ENCODE measurements around the gene TMEM17. TPM values are rescaled to one million over a fixed set of nuclear protein-coding genes. Genes with fewer than 3 reads are reported as not detected.

The TMEM17 gene
- total and polyA plus RNA-seq, 9 of the 15 experiments (the other 6 are each of a cell fraction or from before 2014, with no cell fraction given), result 0.58 to 2.2 (median 1.2) TPM

GRCh38 chr2:62529758-62530157 is 23.8 kb upstream of the TMEM17 start:
- DNase-seq (ENCODE audit: extremely low read depth in 1 of 4, low spot score in 3 of 4), result no peak
- H3K27me3 ChIP-seq (ENCODE audit: control insufficient read depth in 2 of 2, insufficient read depth in 2 of 2, low read length in 2 of 2), result no peaks in the 10 kb centered on the region
- intact Hi-C loops (cut with micrococcal nuclease) (no loop called here), in situ Hi-C loops (cut with MboI) (no loop called here)
- no peak overlapping the region for H2AFZ ChIP-seq (ENCODE audit: low read depth, low read length)
- CTCF ChIA-PET (ENCODE audit: low intra/inter-chr PET ratio), result no interaction called here
- H3K79me2 ChIP-seq (ENCODE audit: control insufficient read depth, insufficient read depth, low read length), result no peaks in the 10 kb centered on the region
- H4K20me1 ChIP-seq (replicated peaks; ENCODE audit: control insufficient read depth, insufficient read depth, low read length), result no peaks in the 10 kb centered on the region
- H3K36me3 ChIP-seq (ENCODE audit: control insufficient read depth, insufficient read depth, low read length), result no peaks in the 10 kb centered on the region
- no TSS peak for BruUV-seq (replicated peaks)
- ATAC-seq, result no peak
- TF ChIP-seq ARID2 (IDR thresholded peaks at IDR 0.05) (no peak), ZKSCAN8 (CRISPR knock-in tag; IDR thresholded peaks at IDR 0.05) (no peak), TOE1 (IDR thresholded peaks at IDR 0.05; ENCODE audit: borderline replicate concordance) (no peak), TOE1 (CRISPR knock-in tag; IDR thresholded peaks at IDR 0.05; ENCODE audit: borderline replicate concordance, low read depth) (no peak)
- POLR2A ChIA-PET, result interaction anchor here (1.0 kb wide), 1 partner anchor 9 kb away, joined by 3 read pairs; no protein-coding TSS in a partner anchor
- no peak overlapping the region for H3K9ac ChIP-seq (ENCODE audit: insufficient read depth in 1 of 2, low read depth in 2 of 2, low read length in 2 of 2)
- H3K9me1 ChIP-seq (ENCODE audit: control insufficient read depth, insufficient read depth, low read length), result no peaks in the 10 kb centered on the region
- FAIRE-seq, result no peak
- no peak overlapping the region for H3K4me3 ChIP-seq
- H3K4me1 ChIP-seq (replicated peaks in 1 of 2; ENCODE audit: control insufficient read depth in 2 of 2, insufficient read depth in 2 of 2, low read length in 2 of 2), result peaks cover 0 to 11% of the 10 kb centered on the region in 2 experiments; a peak in 4 of 5 replicates
- H3K27ac ChIP-seq (ENCODE audit: extremely low read depth, low read depth, low read length), result no peak overlapping the region
- H3K9me3 ChIP-seq (replicated peaks; ENCODE audit: control insufficient read depth, insufficient read depth, low read depth, low read length), result no peaks in the 10 kb centered on the region
- H3K4me2 ChIP-seq (ENCODE audit: insufficient read depth, low read length), result no peak overlapping the region

GRCh38 chr2:62527478-62528210 is 21.6 kb upstream of the TMEM17 start:
- FAIRE-seq (no peak), ATAC-seq (no peak), DNase-seq (ENCODE audit: extremely low read depth in 1 of 4, low spot score in 3 of 4) (no peak)
- Histone ChIP-seq H3K27me3 (ENCODE audit: control insufficient read depth in 2 of 2, insufficient read depth in 2 of 2, low read length in 2 of 2) (no peaks in the 10 kb centered on the region), H4K20me1 (replicated peaks; ENCODE audit: control insufficient read depth, insufficient read depth, low read length) (no peaks in the 10 kb centered on the region), H3K4me3 (no peak overlapping the region), H3K4me1 (replicated peaks in 1 of 2; ENCODE audit: control insufficient read depth in 2 of 2, insufficient read depth in 2 of 2, low read length in 2 of 2) (peaks cover 0 to 14% of the 10 kb centered on the region in 2 experiments; a peak in 4 of 5 replicates), H3K79me2 (ENCODE audit: control insufficient read depth, insufficient read depth, low read length) (no peaks in the 10 kb centered on the region), H3K9me3 (replicated peaks; ENCODE audit: control insufficient read depth, insufficient read depth, low read depth, low read length) (no peaks in the 10 kb centered on the region), H3K36me3 (ENCODE audit: control insufficient read depth, insufficient read depth, low read length) (no peaks in the 10 kb centered on the region), H3K4me2 (ENCODE audit: insufficient read depth, low read length) (no peak overlapping the region), H3K9ac (ENCODE audit: insufficient read depth in 1 of 2, low read depth in 2 of 2, low read length in 2 of 2) (no peak overlapping the region), H3K27ac (ENCODE audit: extremely low read depth, low read depth, low read length) (no peak overlapping the region), H2AFZ (ENCODE audit: low read depth, low read length) (no peak overlapping the region), H3K9me1 (ENCODE audit: control insufficient read depth, insufficient read depth, low read length) (no peaks in the 10 kb centered on the region)
- BruUV-seq (replicated peaks), result no TSS peak
- intact Hi-C loops (cut with micrococcal nuclease), result no loop called here
- in situ Hi-C loops (cut with MboI), result no loop called here
- POLR2A ChIA-PET, result interaction anchor here (0.7 to 1.0 kb wide), 4 partner anchors 9 to 648 kb away, joined by 3 to 4 read pairs (median 3); no protein-coding TSS in a partner anchor
- 7% methylated on average over 3 of the region's 3 CpGs for WGBS (ENCODE audit: insufficient coverage, low coverage, missing lambda C conversion rate)
- CTCF ChIA-PET (ENCODE audit: low intra/inter-chr PET ratio), result no interaction called here
- TF ChIP-seq ZNF316 (IDR thresholded peaks at IDR 0.05) (peak; percentile 45; the same call in 1 of the 2 replicates), CBX5 (IDR thresholded peaks at IDR 0.05; ENCODE audit: borderline replicate concordance, low read depth) (no peak), TAL1 (IDR thresholded peaks at IDR 0.05) (peak; percentile 34; the same call in 1 of the 2 replicates), FOXA3 (CRISPR knock-in tag; conservative IDR thresholded peaks at IDR 0.05 in 1 of 2, IDR thresholded peaks at IDR 0.05 in 1 of 2) (0 out of 4 replicates have a peak, but pooled peaks of 1 of the 2 experiments have one; percentile 17), IRF9 (tag; IDR thresholded peaks at IDR 0.05) (no peak), IRF1 (CRISPR knock-in tag; IDR thresholded peaks at IDR 0.05; ENCODE audit: borderline replicate concordance) (no peak), MCM7 (IDR thresholded peaks at IDR 0.05) (no peak), C11orf30 (IDR thresholded peaks at IDR 0.05; ENCODE audit: low read depth) (peak; percentile 28; the same call in 1 of the 2 replicates)
